WTC11 (cell line): ENCODE data around the gene DCUN1D3.

Experiments used
- CREB1 ChIP-seq: sonication (generic); formaldehyde crosslinking; IDR thresholded peaks from 2 replicates; pipeline ENCODE4 v1.8.0; 2023; ENCODE audit warnings: mild to moderate bottlenecking, missing genetic modification reagents
- FOXK1 ChIP-seq: sonication (generic); formaldehyde crosslinking; IDR thresholded peaks from 2 replicates; pipeline ENCODE4 v1.8.0; 2022; ENCODE audit warnings: mild to moderate bottlenecking, moderate library complexity, missing genetic modification reagents
- NFYB ChIP-seq: sonication (generic); formaldehyde crosslinking; conservative IDR thresholded peaks from 2 replicates; pipeline ENCODE4 v1.8.0; 2022; ENCODE audit warnings: low read depth, missing genetic modification reagents
- SMAD3 ChIP-seq: sonication (generic); formaldehyde crosslinking; IDR thresholded peaks from 2 replicates; pipeline ENCODE4 v1.8.0; 2022; ENCODE audit warnings: missing genetic modification reagents, mild to moderate bottlenecking, borderline replicate concordance
- TP53 ChIP-seq: sonication (generic); formaldehyde crosslinking; IDR thresholded peaks from 2 replicates; pipeline ENCODE4 v1.8.1; 2023; ENCODE audit warnings: mild to moderate bottlenecking, missing genetic modification reagents
- ZNF121 ChIP-seq: sonication (generic); formaldehyde crosslinking; IDR thresholded peaks from 2 replicates; pipeline ENCODE4 v1.8.0; 2023; ENCODE audit warnings: missing genetic modification reagents
- TF ChIP-seq, protein P1 (sequence below): fragments of 200-600 bp; IDR thresholded peaks from 2 replicates; pipeline ENCODE4 v1.8.0; 2022; ENCODE audit warnings: antibody characterized with exemption
- TF ChIP-seq, protein P2 (sequence below): sonication (generic); formaldehyde crosslinking; IDR thresholded peaks from 2 replicates; pipeline ENCODE4 v1.8.0; 2022; ENCODE audit warnings: mild to moderate bottlenecking, missing genetic modification reagents
- TF ChIP-seq, protein P3 (sequence below): sonication (generic); formaldehyde crosslinking; IDR thresholded peaks from 2 replicates; pipeline ENCODE4 v1.8.1; 2023; ENCODE audit warnings: mild to moderate bottlenecking, missing genetic modification reagents, moderate library complexity
- TF ChIP-seq, protein P4 (sequence below): sonication (generic); formaldehyde crosslinking; IDR thresholded peaks from 2 replicates; pipeline ENCODE4 v1.8.0; 2023; ENCODE audit warnings: mild to moderate bottlenecking, missing genetic modification reagents

DNA sequence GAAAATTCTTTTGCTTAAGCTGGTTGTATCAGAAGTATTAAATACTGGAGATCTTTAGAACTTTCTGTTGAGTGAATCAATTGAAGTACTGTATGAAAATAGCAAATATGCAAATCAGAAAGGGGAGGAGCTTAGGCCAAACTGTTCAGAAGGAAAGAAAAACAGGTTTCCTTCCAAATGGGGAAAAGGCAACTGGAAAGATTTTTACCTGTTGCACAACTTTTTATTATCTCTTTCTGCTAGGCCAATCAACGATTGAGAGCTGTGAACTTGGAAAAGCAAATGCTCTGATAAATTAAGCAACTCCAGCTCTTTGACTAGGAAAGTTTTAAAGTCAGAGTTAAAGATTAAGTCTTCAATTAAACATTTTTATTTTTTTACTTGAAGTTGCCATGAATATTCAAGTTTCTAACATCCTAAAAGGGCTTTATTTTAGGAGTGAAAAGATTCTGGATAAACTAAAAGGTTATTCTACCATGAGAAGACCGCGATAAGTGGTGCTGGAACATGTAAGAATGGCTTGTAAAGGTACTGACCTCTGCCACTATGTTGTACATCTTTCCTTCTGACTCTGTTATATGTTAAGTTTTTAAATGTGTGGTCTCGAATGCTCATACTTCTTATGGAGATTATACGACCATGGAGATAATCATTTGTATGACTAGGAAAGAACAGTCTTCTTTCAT, 16.5 kb downstream of the DCUN1D3 start:
- TF ChIP-seq, protein P1, sequence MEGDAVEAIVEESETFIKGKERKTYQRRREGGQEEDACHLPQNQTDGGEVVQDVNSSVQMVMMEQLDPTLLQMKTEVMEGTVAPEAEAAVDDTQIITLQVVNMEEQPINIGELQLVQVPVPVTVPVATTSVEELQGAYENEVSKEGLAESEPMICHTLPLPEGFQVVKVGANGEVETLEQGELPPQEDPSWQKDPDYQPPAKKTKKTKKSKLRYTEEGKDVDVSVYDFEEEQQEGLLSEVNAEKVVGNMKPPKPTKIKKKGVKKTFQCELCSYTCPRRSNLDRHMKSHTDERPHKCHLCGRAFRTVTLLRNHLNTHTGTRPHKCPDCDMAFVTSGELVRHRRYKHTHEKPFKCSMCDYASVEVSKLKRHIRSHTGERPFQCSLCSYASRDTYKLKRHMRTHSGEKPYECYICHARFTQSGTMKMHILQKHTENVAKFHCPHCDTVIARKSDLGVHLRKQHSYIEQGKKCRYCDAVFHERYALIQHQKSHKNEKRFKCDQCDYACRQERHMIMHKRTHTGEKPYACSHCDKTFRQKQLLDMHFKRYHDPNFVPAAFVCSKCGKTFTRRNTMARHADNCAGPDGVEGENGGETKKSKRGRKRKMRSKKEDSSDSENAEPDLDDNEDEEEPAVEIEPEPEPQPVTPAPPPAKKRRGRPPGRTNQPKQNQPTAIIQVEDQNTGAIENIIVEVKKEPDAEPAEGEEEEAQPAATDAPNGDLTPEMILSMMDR, result no peak
- TF ChIP-seq, protein P2, sequence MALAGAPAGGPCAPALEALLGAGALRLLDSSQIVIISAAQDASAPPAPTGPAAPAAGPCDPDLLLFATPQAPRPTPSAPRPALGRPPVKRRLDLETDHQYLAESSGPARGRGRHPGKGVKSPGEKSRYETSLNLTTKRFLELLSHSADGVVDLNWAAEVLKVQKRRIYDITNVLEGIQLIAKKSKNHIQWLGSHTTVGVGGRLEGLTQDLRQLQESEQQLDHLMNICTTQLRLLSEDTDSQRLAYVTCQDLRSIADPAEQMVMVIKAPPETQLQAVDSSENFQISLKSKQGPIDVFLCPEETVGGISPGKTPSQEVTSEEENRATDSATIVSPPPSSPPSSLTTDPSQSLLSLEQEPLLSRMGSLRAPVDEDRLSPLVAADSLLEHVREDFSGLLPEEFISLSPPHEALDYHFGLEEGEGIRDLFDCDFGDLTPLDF (CRISPR knock-in tag), result no peak
- TF ChIP-seq, protein P3, sequence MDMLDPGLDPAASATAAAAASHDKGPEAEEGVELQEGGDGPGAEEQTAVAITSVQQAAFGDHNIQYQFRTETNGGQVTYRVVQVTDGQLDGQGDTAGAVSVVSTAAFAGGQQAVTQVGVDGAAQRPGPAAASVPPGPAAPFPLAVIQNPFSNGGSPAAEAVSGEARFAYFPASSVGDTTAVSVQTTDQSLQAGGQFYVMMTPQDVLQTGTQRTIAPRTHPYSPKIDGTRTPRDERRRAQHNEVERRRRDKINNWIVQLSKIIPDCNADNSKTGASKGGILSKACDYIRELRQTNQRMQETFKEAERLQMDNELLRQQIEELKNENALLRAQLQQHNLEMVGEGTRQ, result no peak
- TF ChIP-seq CREB1 (CRISPR knock-in tag), result no peak
- no peak for TF ChIP-seq ZNF121 (CRISPR knock-in tag)
- no peak for TF ChIP-seq SMAD3 (CRISPR knock-in tag)
- TF ChIP-seq, protein P4, sequence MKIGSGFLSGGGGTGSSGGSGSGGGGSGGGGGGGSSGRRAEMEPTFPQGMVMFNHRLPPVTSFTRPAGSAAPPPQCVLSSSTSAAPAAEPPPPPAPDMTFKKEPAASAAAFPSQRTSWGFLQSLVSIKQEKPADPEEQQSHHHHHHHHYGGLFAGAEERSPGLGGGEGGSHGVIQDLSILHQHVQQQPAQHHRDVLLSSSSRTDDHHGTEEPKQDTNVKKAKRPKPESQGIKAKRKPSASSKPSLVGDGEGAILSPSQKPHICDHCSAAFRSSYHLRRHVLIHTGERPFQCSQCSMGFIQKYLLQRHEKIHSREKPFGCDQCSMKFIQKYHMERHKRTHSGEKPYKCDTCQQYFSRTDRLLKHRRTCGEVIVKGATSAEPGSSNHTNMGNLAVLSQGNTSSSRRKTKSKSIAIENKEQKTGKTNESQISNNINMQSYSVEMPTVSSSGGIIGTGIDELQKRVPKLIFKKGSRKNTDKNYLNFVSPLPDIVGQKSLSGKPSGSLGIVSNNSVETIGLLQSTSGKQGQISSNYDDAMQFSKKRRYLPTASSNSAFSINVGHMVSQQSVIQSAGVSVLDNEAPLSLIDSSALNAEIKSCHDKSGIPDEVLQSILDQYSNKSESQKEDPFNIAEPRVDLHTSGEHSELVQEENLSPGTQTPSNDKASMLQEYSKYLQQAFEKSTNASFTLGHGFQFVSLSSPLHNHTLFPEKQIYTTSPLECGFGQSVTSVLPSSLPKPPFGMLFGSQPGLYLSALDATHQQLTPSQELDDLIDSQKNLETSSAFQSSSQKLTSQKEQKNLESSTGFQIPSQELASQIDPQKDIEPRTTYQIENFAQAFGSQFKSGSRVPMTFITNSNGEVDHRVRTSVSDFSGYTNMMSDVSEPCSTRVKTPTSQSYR, result no peak
- no peak for TF ChIP-seq FOXK1
- no peak for TF ChIP-seq NFYB (CRISPR knock-in tag)
- no peak for TF ChIP-seq TP53 (CRISPR knock-in tag)
